Measurements from ENCODE around the gene IFNG-AS1.

The IFNG-AS1 gene

DNA sequence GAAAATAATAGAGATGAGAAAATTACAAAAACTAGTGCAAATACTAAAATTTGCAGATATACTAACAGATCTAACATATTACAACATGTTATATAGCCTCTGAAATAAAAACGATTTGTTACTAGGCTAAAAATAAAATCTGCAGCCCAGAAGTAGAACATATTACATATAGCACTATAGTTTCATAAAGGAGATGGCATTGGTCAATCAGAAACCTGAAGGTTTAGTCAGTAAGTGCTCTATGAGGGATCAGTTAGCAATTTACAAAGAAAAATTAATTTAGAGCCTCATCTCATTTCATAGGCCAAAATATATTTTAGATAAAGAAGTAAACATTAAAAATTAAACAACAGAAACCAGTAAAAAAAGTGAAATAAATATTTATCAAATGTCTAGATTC, 41.0 kb downstream of the IFNG-AS1 start:
- no peak overlapping the region for H3K4me3 ChIP-seq (replicated peaks in 1 of 2; ENCODE audit: low read depth in 2 of 2, low read length in 2 of 2)
- TF ChIP-seq, protein P1, sequence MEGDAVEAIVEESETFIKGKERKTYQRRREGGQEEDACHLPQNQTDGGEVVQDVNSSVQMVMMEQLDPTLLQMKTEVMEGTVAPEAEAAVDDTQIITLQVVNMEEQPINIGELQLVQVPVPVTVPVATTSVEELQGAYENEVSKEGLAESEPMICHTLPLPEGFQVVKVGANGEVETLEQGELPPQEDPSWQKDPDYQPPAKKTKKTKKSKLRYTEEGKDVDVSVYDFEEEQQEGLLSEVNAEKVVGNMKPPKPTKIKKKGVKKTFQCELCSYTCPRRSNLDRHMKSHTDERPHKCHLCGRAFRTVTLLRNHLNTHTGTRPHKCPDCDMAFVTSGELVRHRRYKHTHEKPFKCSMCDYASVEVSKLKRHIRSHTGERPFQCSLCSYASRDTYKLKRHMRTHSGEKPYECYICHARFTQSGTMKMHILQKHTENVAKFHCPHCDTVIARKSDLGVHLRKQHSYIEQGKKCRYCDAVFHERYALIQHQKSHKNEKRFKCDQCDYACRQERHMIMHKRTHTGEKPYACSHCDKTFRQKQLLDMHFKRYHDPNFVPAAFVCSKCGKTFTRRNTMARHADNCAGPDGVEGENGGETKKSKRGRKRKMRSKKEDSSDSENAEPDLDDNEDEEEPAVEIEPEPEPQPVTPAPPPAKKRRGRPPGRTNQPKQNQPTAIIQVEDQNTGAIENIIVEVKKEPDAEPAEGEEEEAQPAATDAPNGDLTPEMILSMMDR (IDR thresholded peaks at IDR 0.05; ENCODE audit: low read depth, low read length): no peak
- no peak for DNase-seq (ENCODE audit: low read depth in 2 of 2)

DNA sequence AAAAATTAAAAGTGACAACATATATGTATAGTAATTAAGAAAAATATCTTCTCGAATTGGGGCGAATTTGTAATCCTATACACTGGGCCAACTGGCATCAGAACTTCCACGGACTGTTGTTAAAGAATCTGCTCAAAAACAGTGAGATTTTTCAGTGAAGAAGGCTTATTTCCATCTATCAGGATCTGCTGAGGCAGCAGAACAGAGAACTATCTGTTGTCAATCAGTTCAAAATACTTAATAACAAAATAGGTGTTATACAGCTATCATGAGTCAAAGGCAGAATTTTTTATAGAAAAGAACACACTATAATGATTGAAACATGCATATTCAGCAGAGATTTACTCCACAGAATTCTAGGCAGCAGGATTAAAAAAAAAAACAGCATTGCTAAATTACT, 41.9 kb downstream of the IFNG-AS1 start:
- H3K4me3 ChIP-seq (replicated peaks in 1 of 2; ENCODE audit: low read depth in 2 of 2, low read length in 2 of 2): no peak overlapping the region
- TF ChIP-seq, protein P1 (IDR thresholded peaks at IDR 0.05; ENCODE audit: low read depth, low read length): no peak
- DNase-seq (ENCODE audit: low read depth in 2 of 2): no peak

DNA sequence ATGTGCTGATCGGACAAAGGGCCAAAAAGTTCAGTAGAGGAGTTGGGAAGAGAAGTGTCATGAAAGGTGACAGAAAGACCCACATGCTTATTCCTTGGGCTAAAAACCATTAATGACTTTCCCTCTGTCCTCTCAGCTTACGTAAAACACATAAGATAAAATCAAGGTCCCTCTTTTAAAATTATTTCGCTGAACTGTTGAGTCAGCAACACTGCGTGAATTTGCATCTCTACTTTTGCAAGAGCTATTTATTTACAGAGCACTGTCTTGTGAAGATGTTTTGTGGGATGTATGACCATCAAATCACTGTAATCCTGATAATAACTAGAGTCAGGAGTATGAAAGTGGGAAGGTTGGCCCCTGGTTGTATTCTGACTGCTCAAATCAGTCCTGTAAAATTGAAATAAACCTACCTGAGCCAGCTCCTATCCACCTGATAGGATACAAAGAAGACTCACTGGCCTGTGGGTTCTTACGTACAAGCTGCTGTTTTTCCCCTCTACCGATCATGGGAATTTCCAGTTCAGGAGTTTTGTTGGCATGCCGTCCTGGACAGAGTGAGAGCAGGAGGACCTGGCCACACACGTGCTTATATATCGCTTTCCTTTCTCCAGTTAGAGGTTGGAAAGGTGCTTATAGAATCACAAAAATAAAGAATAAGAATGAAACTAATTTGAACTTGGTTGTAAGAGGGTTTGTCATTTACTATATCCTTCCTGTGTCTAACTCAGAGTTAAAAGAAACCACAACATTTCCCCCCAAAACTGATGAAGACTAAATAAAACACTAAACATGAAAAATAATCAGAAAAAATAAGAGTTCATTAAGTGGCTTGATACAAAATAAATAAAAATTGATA, 42.9 kb downstream of the IFNG-AS1 start:
- DNase-seq (ENCODE audit: low read depth in 2 of 2): no peak
- TF ChIP-seq, protein P1 (IDR thresholded peaks at IDR 0.05; ENCODE audit: low read depth, low read length): no peak
- H3K4me3 ChIP-seq (replicated peaks in 1 of 2; ENCODE audit: low read depth in 2 of 2, low read length in 2 of 2): no peak overlapping the region

DNA sequence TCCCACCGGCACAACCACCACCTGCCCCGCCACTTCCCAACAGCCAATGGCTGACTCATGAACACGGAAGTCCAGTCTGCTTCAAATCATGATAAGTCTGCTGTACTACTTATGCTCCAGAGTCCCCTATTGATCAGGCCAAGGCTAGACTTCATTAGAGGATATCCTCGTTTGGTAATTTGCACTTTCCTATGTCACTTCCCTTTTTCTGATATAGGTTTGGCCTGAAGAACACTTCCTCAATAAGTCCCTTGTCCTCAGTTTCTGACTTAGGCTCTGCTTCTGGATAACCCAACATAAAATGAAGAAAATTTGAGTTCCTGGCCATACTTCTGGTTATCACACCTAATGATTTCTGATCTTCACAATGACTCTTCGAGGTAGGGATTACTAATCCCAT, 45.3 kb downstream of the IFNG-AS1 start:
- no peak overlapping the region for H3K4me3 ChIP-seq (replicated peaks in 1 of 2; ENCODE audit: low read depth in 2 of 2, low read length in 2 of 2)
- TF ChIP-seq, protein P1 (IDR thresholded peaks at IDR 0.05; ENCODE audit: low read depth, low read length): no peak
- DNase-seq (ENCODE audit: low read depth in 2 of 2): no peak

DNA sequence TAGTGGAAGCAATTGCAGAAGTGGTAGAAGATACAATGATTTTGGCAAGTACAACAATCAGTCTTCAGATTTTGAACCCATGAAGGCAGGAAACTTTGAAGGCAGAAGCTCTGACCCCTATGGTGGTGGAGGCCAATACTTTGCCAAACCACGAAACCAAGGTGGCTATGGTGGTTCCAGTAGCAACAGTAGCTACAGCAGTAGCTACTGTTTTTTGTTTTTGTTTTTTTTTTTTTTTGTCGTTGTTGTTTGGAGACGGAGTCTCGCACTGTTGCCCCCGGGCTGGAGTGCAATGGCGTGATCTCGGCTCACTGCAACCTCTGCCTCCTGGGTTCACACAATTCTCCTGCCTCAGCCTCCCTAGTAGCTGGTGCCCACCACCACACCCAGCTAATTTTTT, 47.4 kb downstream of the IFNG-AS1 start:
- no peak for DNase-seq (ENCODE audit: low read depth in 2 of 2)
- TF ChIP-seq, protein P1 (IDR thresholded peaks at IDR 0.05; ENCODE audit: low read depth, low read length): no peak
- H3K4me3 ChIP-seq (replicated peaks in 1 of 2; ENCODE audit: low read depth in 2 of 2, low read length in 2 of 2): no peak overlapping the region

DNA sequence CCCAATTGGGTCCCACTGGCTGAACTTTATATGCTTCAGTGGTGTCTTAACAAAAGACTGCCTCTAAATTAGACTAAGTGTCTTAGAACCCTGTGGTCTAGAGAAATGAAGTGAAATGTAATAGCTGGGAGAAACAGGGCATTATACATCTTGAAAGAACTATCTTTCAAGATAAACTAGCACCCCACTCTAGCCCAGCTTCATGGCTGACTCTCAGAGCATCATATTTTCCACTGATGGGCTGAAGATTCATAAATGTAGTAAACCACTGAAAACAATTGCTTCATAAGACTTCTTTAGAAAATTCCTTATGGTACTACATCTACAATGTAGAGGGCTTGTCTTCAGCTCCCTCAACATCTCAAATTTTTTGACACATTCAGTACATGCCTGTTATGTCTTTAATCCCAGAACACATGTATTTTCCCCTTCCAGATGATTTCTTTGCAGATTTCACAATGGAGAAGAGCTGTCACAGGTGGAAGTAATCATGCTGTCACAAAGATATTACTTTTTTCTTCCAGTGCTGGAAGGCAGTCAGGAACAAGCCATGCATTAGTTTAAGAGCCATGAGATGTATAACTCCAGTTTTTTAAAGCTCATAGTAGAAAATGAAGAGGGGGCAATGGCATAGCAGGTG, 48.5 kb downstream of the IFNG-AS1 start:
- H3K4me3 ChIP-seq (replicated peaks in 1 of 2; ENCODE audit: low read depth in 2 of 2, low read length in 2 of 2): no peak overlapping the region
- DNase-seq (ENCODE audit: low read depth in 2 of 2): no peak
- TF ChIP-seq, protein P1 (IDR thresholded peaks at IDR 0.05; ENCODE audit: low read depth, low read length): no peak
